Vagina (tissue), 2 donors: Measurements from ENCODE around the gene MTX3.

Experiments used
- CTCF ChIP-seq, 3 experiments: fragments of 450-650 bp in 2 of 3; fragments of 200-600 bp in 1 of 3; sonication (generic) in 1 of 3; IDR thresholded peaks; one replicate each; pipeline ENCODE4 v1.5.1; 2017 to 2019; ENCODE audit warnings: antibody characterized with exemption in 3 of 3, mild to moderate bottlenecking in 2 of 3, moderate library complexity in 2 of 3
- POLR2A ChIP-seq, 2 donors: fragments of 450-650 bp; IDR thresholded peaks; one replicate each; pipeline ENCODE4 v1.6.1; 2017; ENCODE audit warnings: antibody characterized with exemption in 2 of 2, mild to moderate bottlenecking in 2 of 2, moderate library complexity in 2 of 2

GRCh38 chr5:79931866-79932265 is 59.2 kb downstream of the MTX3 start:
- TF ChIP-seq CTCF (IDR thresholded peaks at IDR 0.05) = no peak
- TF ChIP-seq POLR2A (IDR thresholded peaks at IDR 0.05) = no peak
